ENCODE results near the gene SCMH1.

DNA sequence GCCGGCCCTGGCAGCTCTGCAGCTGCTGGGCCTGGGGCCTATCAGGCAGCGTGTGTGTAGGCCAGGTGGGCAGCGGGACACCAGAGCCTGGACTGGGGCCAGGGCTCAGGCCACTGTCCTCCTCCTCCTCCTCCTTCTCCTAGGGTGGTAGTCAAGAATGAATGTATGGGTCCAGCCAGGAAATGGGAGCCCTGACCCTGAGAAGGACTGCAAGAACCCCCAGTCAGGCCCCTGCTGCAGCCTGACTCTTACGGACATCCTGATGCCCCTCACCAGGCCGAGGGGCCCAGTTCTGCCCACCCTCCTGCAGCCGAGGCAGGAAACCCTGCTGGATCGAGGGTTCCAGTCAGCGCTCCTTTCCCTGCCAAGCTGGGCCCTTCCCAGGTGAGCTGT, 224.1 kb downstream of the SCMH1 start:
- TF ChIP-seq, protein P1, sequence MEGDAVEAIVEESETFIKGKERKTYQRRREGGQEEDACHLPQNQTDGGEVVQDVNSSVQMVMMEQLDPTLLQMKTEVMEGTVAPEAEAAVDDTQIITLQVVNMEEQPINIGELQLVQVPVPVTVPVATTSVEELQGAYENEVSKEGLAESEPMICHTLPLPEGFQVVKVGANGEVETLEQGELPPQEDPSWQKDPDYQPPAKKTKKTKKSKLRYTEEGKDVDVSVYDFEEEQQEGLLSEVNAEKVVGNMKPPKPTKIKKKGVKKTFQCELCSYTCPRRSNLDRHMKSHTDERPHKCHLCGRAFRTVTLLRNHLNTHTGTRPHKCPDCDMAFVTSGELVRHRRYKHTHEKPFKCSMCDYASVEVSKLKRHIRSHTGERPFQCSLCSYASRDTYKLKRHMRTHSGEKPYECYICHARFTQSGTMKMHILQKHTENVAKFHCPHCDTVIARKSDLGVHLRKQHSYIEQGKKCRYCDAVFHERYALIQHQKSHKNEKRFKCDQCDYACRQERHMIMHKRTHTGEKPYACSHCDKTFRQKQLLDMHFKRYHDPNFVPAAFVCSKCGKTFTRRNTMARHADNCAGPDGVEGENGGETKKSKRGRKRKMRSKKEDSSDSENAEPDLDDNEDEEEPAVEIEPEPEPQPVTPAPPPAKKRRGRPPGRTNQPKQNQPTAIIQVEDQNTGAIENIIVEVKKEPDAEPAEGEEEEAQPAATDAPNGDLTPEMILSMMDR (IDR thresholded peaks at IDR 0.05; ENCODE audit: poor library complexity), result no peak
- no peak for TF ChIP-seq EZH2 (IDR thresholded peaks at IDR 0.05; ENCODE audit: borderline replicate concordance)

Measured in hepatocyte (in vitro differentiated cells).